ENCODE data around the gene SIDT2. TPM values are rescaled to one million over a fixed set of nuclear protein-coding genes. Genes with fewer than 3 reads are reported as not detected.

The SIDT2 gene
- total RNA-seq, 1 donor from 2014 or later, result 37.6 TPM

DNA sequence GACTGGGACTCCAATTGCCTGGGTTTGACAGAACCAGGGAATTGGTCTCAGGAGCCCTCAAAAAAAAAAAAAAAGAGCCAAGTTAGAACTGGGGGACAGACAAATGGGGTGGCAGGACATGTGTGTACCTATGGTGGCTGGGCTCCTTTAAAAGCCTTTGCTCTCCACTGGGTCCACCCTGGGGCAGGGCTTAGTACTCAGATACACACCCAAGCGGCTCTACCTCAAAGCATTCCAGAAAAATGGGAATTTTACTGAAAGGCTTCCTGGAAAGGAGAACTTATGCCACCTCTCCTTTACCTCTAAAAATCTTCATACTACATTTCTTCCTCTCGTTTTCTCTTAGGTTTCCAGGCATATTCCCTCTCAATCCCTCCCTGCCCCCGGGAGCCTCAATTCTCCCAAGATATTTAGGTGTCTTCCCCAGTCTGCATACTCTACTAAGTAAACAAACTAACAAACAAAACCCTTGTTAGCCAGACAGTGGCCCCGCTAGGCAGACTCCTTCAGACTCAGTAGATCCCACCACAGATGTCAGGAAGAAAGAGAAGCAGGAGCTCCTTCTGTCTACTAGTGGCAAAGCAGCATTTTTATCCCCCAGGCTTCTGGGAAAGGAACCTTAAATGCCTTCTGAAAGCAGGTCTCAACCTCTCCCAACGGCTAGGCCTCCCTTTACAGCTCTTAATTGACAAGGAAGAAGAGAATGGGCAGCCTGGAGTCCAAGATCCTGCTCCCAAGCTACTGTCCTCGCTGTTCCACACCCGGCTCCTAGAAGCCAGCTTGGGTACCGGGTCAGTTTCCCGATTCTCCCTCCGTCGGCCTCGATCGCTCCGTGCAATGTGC, 52.7 kb downstream of the SIDT2 start:
- Mint-ChIP-seq H3K9me3 (no peaks in the 10 kb centered on the region), H3K4me3 (peak overlapping the region; percentile 96), H3K4me1 (peaks cover 37% of the 10 kb centered on the region), H3K27ac (ENCODE audit: unreplicated experiment) (peak overlapping the region; percentile 83), H3K36me3 (ENCODE audit: low read depth) (peaks cover 2% of the 10 kb centered on the region), H3K27me3 (ENCODE audit: low read depth) (no peaks in the 10 kb centered on the region)
- no peak for DNase-seq (ENCODE audit: low read depth, low spot score)
- TF ChIP-seq, protein P1, sequence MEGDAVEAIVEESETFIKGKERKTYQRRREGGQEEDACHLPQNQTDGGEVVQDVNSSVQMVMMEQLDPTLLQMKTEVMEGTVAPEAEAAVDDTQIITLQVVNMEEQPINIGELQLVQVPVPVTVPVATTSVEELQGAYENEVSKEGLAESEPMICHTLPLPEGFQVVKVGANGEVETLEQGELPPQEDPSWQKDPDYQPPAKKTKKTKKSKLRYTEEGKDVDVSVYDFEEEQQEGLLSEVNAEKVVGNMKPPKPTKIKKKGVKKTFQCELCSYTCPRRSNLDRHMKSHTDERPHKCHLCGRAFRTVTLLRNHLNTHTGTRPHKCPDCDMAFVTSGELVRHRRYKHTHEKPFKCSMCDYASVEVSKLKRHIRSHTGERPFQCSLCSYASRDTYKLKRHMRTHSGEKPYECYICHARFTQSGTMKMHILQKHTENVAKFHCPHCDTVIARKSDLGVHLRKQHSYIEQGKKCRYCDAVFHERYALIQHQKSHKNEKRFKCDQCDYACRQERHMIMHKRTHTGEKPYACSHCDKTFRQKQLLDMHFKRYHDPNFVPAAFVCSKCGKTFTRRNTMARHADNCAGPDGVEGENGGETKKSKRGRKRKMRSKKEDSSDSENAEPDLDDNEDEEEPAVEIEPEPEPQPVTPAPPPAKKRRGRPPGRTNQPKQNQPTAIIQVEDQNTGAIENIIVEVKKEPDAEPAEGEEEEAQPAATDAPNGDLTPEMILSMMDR (conservative IDR thresholded peaks at IDR 0.05), result no peak

DNA sequence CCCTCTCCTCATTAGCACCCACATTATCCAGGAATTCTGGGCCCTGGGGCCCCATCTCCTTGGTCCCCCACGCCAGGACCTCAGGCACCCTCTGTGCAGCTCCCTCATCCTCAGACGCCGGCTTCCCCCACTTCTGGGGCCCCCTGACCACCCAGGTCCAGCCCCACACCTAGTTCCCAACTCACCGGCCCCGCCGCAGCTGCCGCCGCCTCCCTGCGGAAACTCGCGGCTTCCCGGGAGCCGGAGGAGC, 53.2 kb downstream of the SIDT2 start, which contains the start of gene PCSK7:
PCSK7 (minus strand) TSS at position 232 of the 250 bp plus-strand sequence. CDS start 2,229 bp downstream, outside the sequence.
- TF ChIP-seq, protein P1 (conservative IDR thresholded peaks at IDR 0.05), result no peak
- H3K4me3 Mint-ChIP-seq, result peak within 1 kb of the TSS; percentile 99
- H3K4me1 Mint-ChIP-seq, result peaks cover 32% of the 10 kb centered on the region
- H3K27ac Mint-ChIP-seq (ENCODE audit: unreplicated experiment), result peak within 1 kb of the TSS; percentile 99
- no peaks in the 10 kb centered on the region for H3K9me3 Mint-ChIP-seq
- peaks cover 3% of the 10 kb centered on the region for H3K36me3 Mint-ChIP-seq (ENCODE audit: low read depth)
- H3K27me3 Mint-ChIP-seq (ENCODE audit: low read depth), result no peaks in the 10 kb centered on the region
- no peak for DNase-seq (ENCODE audit: low read depth, low spot score)

DNA sequence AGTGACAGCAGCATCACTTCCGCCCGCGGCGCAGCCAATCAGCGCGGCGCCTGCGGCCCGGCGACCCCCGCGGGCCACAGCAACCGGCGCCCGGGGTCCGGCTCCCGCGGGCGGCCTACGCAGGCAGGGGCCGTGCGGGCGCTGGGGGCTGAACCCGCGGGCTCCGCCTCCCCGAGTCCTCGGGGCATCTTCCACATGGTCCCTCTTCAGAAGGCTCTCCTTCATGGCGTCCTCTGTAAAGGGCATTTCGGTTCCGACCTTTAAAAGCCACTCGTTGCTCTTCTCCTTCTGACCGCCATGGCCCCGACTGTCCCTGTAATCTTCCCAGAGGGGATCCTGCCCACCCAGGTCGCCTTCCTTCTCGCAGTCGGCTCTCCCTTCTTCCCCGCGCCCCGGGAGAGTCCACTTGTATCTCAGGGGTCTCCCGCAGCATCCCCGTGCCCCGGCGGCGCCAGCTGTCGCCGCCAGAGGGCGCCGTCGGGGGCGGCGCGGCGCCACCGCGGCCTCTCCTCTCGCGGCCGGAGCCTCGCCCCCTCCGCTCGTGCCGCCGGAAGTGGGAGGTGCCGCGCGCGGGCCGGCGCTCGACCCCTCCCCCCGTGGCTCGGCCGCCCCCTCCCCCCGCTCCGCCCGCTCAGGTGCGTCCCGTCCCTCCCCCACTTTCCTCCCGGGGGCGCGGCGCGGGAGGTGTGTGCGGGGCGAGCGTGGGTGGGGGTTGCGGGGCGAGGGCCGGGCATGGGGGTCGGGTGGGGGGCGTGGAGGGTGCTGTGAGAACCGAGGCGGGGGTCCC, 53.7 kb downstream of the SIDT2 start, which contains the start of gene RNF214:
RNF214 (plus strand) TSS at position 580 of the 787 bp plus-strand sequence. CDS start 1,602 bp downstream, outside the sequence.
- Mint-ChIP-seq H3K36me3 (ENCODE audit: low read depth) (peaks cover 3% of the 10 kb centered on the region), H3K4me3 (peak within 1 kb of the TSS; percentile 99), H3K27me3 (ENCODE audit: low read depth) (no peaks in the 10 kb centered on the region), H3K27ac (ENCODE audit: unreplicated experiment) (peak within 1 kb of the TSS; percentile 99), H3K9me3 (no peaks in the 10 kb centered on the region), H3K4me1 (peaks cover 32% of the 10 kb centered on the region)
- TF ChIP-seq, protein P1 (conservative IDR thresholded peaks at IDR 0.05), result peak; percentile 98
- DNase-seq (ENCODE audit: low read depth, low spot score), result peak; percentile 72

DNA sequence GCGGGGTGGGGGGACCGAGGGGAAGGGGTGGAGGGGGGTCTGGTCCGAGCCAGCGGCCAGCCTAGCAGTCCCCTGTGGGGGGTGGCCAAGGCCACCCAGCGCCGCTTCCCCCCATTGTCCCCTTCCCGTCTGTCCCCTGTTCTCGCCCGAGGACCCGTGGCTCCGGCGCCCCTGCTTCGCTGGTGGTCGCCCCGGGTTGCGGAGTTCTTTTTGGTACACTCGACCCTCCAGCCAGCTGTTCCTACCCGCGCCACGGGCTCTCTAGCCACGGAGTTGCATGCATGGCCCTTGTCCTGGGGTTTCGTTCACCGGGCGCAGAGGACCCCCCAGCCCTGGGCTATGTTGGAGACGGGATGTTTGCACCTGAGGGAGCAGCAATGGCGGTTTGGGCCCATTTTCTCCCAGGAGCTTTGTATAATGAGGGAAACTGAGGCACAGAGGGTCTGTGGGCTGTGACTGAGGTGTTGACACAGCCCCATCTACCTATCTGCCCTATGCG, 54.4 kb downstream of the SIDT2 start:
- peak overlapping the region; percentile 93 for H3K4me3 Mint-ChIP-seq
- H3K27me3 Mint-ChIP-seq (ENCODE audit: low read depth), result no peaks in the 10 kb centered on the region
- peaks cover 32% of the 10 kb centered on the region for H3K4me1 Mint-ChIP-seq
- TF ChIP-seq, protein P1 (conservative IDR thresholded peaks at IDR 0.05), result no peak
- peak; percentile 33 for DNase-seq (ENCODE audit: low read depth, low spot score)
- H3K9me3 Mint-ChIP-seq, result no peaks in the 10 kb centered on the region
- H3K27ac Mint-ChIP-seq (ENCODE audit: unreplicated experiment), result peak overlapping the region; percentile 50
- peaks cover 3% of the 10 kb centered on the region for H3K36me3 Mint-ChIP-seq (ENCODE audit: low read depth)

DNA sequence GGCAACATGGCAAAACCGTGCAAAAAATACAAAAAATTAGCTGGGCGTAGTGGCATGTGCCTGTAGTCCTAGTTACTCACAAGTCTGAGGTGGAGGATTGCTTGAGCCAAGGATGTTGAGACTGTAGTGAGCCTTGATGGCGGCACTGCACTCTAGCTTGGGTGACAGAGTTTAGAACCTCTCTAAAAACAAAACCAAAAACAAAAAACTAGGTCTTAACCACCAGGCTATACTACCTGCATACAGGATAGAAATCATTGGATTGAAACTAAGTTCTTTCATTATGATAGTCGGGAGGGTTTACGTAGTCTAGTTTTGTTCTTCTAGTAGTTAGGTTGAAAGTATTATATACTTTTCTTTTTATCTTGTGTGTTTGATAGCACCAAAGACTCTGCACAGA, 59.7 kb downstream of the SIDT2 start:
- no peak for DNase-seq (ENCODE audit: low read depth, low spot score)
- Mint-ChIP-seq H3K4me3 (no peak overlapping the region), H3K9me3 (no peaks in the 10 kb centered on the region), H3K4me1 (peaks cover 12% of the 10 kb centered on the region), H3K36me3 (ENCODE audit: low read depth) (peaks cover 5% of the 10 kb centered on the region), H3K27me3 (ENCODE audit: low read depth) (no peaks in the 10 kb centered on the region), H3K27ac (ENCODE audit: unreplicated experiment) (no peak overlapping the region)
- TF ChIP-seq, protein P1 (conservative IDR thresholded peaks at IDR 0.05), result no peak
